SU-DHL-6 (cell line): ENCODE data around the gene OSBPL5.

Experiments used
- CTCF ChIP-seq: fragments of 200-600 bp; sonication (generic); IDR thresholded peaks from one replicate; pipeline ENCODE4 v1.5.1; 2017; ENCODE audit warnings: antibody characterized with exemption, mild to moderate bottlenecking, low read length, moderate library complexity; ENCODE audit not compliant: insufficient read depth, poor library complexity, severe bottlenecking
- EZH2phosphoT487 ChIP-seq: fragments of 200-600 bp; sonication (generic), shearing (Covaris generic); conservative IDR thresholded peaks from 2 replicates; pipeline ENCODE4 v1.6.1; 2018; ENCODE audit warnings: mild to moderate bottlenecking, antibody characterized with exemption, low read length, moderate library complexity, mixed read lengths

- no peak for TF ChIP-seq CTCF
- no peak for TF ChIP-seq EZH2phosphoT487
Measured at GRCh38 chr11:3164138-3164551, 965 bp downstream of the OSBPL5 start.
